T-helper 1 cell treated with Interleukin-12 subunit alpha and Interleukin-12 subunit beta and Interleukin-4 antibody, amounts not matched to agents 30 μg/mL and 1 μg/mL, for 36 hours (primary cell): ENCODE measurements around the gene NOL3.

Experiments used
- H3K27ac Mint-ChIP-seq: one replicate; pipeline ENCODE4 v1.8.0; 2021; ENCODE audit warnings: mild to moderate bottlenecking, mixed read lengths
- H3K27me3 Mint-ChIP-seq: one replicate; pipeline ENCODE4 v1.8.0; 2021; ENCODE audit warnings: low read depth, mixed read lengths
- H3K36me3 Mint-ChIP-seq: one replicate; pipeline ENCODE4 v1.8.0; 2021; ENCODE audit warnings: low read depth, mixed read lengths
- H3K4me1 Mint-ChIP-seq: one replicate; pipeline ENCODE4 v1.8.0; 2021; ENCODE audit warnings: low read depth, mixed read lengths
- H3K4me3 Mint-ChIP-seq: one replicate; pipeline ENCODE4 v1.8.0; 2021; ENCODE audit warnings: mild to moderate bottlenecking, moderate library complexity, mixed read lengths
- H3K9me3 Mint-ChIP-seq: one replicate; pipeline ENCODE4 v1.8.0; 2021; ENCODE audit warnings: mixed read lengths

NOL3 gene

GRCh38 chr16:67173808-67174705 lies 3.7 kb downstream of the NOL3 start:
- H3K9me3 Mint-ChIP-seq: no peaks in the 10 kb centered on the region
- H3K4me3 Mint-ChIP-seq: peak overlapping the region; percentile 89
- H3K4me1 Mint-ChIP-seq: peaks cover 65% of the 10 kb centered on the region
- no peaks in the 10 kb centered on the region for H3K27me3 Mint-ChIP-seq
- peak overlapping the region; percentile 83 for H3K27ac Mint-ChIP-seq
- peaks cover 35% of the 10 kb centered on the region for H3K36me3 Mint-ChIP-seq

GRCh38 chr16:67174706-67175231 lies 4.4 kb downstream of the NOL3 start:
- Mint-ChIP-seq H3K27me3 (no peaks in the 10 kb centered on the region), H3K36me3 (peaks cover 35% of the 10 kb centered on the region), H3K9me3 (no peaks in the 10 kb centered on the region), H3K4me3 (peak overlapping the region; percentile 89), H3K27ac (no peak overlapping the region), H3K4me1 (peaks cover 64% of the 10 kb centered on the region)

GRCh38 chr16:67176662-67177061 lies 6.3 kb downstream of the NOL3 start:
- Mint-ChIP-seq H3K4me1 (peaks cover 49% of the 10 kb centered on the region), H3K4me3 (no peak overlapping the region), H3K27ac (peak overlapping the region; percentile 63), H3K9me3 (no peaks in the 10 kb centered on the region), H3K27me3 (no peaks in the 10 kb centered on the region), H3K36me3 (peaks cover 30% of the 10 kb centered on the region)

DNA sequence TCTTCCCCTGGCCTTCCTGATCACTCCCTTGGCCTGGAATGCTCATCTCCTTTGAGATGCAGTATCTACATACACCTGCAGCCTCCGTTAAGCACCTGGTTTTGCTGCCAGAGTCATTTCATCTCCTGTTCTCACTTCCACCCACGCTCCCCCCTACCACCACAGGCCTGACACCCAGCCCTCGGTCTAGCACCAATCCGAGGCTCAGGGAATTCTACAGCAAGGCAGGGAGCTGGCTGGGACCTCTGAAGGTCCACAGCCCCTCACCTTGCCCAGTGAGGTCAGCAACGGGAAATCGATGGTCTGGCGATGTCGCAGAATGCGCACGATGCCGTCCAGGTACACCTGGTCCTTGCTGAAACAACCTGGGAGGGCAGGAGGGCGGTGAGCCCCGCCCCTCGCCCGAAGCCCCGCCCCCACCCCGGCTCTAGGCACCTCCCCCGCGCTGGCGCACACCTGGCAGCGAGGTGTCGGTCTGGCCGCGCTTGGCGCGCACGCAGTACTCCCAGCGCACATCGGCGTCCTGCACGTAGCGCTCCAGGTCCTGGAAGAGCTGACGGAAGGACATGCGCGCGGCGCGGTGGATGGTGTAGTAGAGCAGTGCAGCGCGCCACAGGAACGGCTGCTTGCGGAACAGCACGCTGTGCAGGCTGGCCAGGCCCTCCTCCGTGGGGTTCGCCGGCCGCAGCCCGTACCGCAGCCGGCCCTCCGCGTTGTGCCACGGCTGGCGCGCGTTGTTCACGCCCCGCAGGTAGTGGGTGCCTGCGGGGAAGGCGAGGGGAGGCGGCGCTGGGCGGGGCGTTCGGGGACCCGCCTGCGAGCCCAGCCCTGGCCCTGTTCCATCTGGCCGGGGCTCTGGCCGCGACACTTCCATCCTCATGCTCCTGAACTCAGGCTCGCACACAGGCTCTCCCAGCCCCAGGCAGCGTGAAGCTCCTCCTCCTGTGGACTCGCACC lies 7.7 kb downstream of the NOL3 start:
- peak overlapping the region; percentile 71 for H3K27ac Mint-ChIP-seq

GRCh38 chr16:67179421-67180080 lies 9.2 kb downstream of the NOL3 start:
- H3K36me3 Mint-ChIP-seq: peaks cover 18% of the 10 kb centered on the region
- no peaks in the 10 kb centered on the region for H3K27me3 Mint-ChIP-seq
- peaks cover 32% of the 10 kb centered on the region for H3K4me1 Mint-ChIP-seq
- H3K27ac Mint-ChIP-seq: no peak overlapping the region
- no peaks in the 10 kb centered on the region for H3K9me3 Mint-ChIP-seq
- H3K4me3 Mint-ChIP-seq: no peak overlapping the region

More for the DNA sequence above, 7.7 kb downstream of the NOL3 start:
- Mint-ChIP-seq H3K9me3 (no peaks in the 10 kb centered on the region), H3K4me1 (peaks cover 43% of the 10 kb centered on the region), H3K27me3 (no peaks in the 10 kb centered on the region), H3K36me3 (peaks cover 26% of the 10 kb centered on the region), H3K4me3 (peak overlapping the region; percentile 73)

GRCh38 chr16:67180166-67180565 lies 9.8 kb downstream of the NOL3 start:
- Mint-ChIP-seq H3K27me3 (peaks cover 2% of the 10 kb centered on the region), H3K4me1 (peaks cover 32% of the 10 kb centered on the region), H3K9me3 (no peaks in the 10 kb centered on the region), H3K36me3 (peaks cover 18% of the 10 kb centered on the region), H3K27ac (no peak overlapping the region), H3K4me3 (no peak overlapping the region)

- H3K27ac Mint-ChIP-seq: no peak overlapping the region
- no peaks in the 10 kb centered on the region for H3K9me3 Mint-ChIP-seq
- peaks cover 29% of the 10 kb centered on the region for H3K4me1 Mint-ChIP-seq
- no peak overlapping the region for H3K4me3 Mint-ChIP-seq
- peaks cover 9% of the 10 kb centered on the region for H3K36me3 Mint-ChIP-seq
- H3K27me3 Mint-ChIP-seq: peaks cover 8% of the 10 kb centered on the region
These were observed 11.0 kb downstream of the NOL3 start for GRCh38 chr16:67181346-67181745.

GRCh38 chr16:67182288-67182687 lies 11.9 kb downstream of the NOL3 start:
- H3K36me3 Mint-ChIP-seq: peaks cover 6% of the 10 kb centered on the region
- H3K9me3 Mint-ChIP-seq: no peaks in the 10 kb centered on the region
- peaks cover 8% of the 10 kb centered on the region for H3K27me3 Mint-ChIP-seq
- H3K27ac Mint-ChIP-seq: no peak overlapping the region
- H3K4me3 Mint-ChIP-seq: no peak overlapping the region
- H3K4me1 Mint-ChIP-seq: peaks cover 23% of the 10 kb centered on the region

GRCh38 chr16:67183284-67183626 lies 12.9 kb downstream of the NOL3 start:
- Mint-ChIP-seq H3K9me3 (no peaks in the 10 kb centered on the region), H3K27ac (no peak overlapping the region), H3K4me1 (peaks cover 17% of the 10 kb centered on the region), H3K27me3 (peaks cover 8% of the 10 kb centered on the region), H3K4me3 (no peak overlapping the region), H3K36me3 (peaks cover 2% of the 10 kb centered on the region)

- no peaks in the 10 kb centered on the region for H3K9me3 Mint-ChIP-seq
- peak within 1 kb of the TSS; percentile 66 for H3K4me3 Mint-ChIP-seq
- H3K36me3 Mint-ChIP-seq: peaks cover 2% of the 10 kb centered on the region
- peaks cover 13% of the 10 kb centered on the region for H3K4me1 Mint-ChIP-seq
- peaks cover 8% of the 10 kb centered on the region for H3K27me3 Mint-ChIP-seq
- peak within 1 kb of the TSS; percentile 33 for H3K27ac Mint-ChIP-seq
These were observed 13.5 kb downstream of the NOL3 start, which contains the start of gene MATCAP1 for GRCh38 chr16:67183627-67184452. Gene MATCAP1 (minus strand): TSS chr16:67183963. CDS start chr16:67180610, 3,353 bp downstream.

GRCh38 chr16:67184453-67184994 lies 14.2 kb downstream of the NOL3 start:
- peak overlapping the region; percentile 66 for H3K4me3 Mint-ChIP-seq
- H3K9me3 Mint-ChIP-seq: no peaks in the 10 kb centered on the region
- H3K27ac Mint-ChIP-seq: no peak overlapping the region

DNA sequence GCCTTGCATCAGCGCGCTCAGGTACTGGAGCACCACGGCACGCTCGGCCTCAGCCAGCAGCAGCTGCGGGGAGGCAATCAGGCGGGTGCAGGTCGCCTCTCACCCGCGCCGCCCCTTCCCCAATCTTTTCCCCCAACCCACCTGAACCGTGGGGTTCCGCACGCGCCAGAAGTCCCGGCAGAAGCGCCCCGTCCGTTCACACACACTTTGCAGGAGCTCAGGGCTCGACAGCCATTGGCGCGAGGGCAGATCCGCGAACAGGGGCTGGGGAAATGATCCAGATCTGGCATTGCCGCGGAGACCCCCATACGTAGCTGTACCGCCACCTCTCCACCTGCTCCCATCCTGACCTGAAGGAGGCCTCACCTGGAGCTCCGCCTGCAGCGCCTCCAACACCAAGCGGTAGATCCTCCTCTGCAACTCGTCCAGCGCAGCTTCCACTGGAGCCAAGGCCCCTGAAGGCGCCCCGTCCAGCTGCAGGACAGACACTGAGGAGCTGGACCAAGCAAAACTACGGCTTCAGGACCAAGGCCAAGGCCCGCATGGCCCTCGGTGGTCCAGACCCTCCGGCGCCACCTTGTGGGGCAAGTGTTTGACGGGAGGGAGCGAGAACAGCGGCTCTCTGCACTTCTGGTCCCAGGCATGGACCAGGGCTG lies 14.8 kb downstream of the NOL3 start:
- Mint-ChIP-seq H3K27me3 (peaks cover 8% of the 10 kb centered on the region), H3K4me1 (peaks cover 8% of the 10 kb centered on the region), H3K36me3 (peaks cover 2% of the 10 kb centered on the region), H3K27ac (peak overlapping the region; percentile 79), H3K9me3 (no peaks in the 10 kb centered on the region), H3K4me3 (peak overlapping the region; percentile 86)

More at GRCh38 chr16:67184453-67184994, 14.2 kb downstream of the NOL3 start:
- H3K4me1 Mint-ChIP-seq: peaks cover 8% of the 10 kb centered on the region
- peaks cover 2% of the 10 kb centered on the region for H3K36me3 Mint-ChIP-seq
- H3K27me3 Mint-ChIP-seq: peaks cover 8% of the 10 kb centered on the region
